Thyroid gland (tissue), 4 donors: ENCODE measurements around the gene CISH. TPM values are rescaled to one million over a fixed set of nuclear protein-coding genes. Genes with fewer than 3 reads are reported as not detected.
A peak's percentile ranks its signal among the peaks of the same experiment; 100 is the strongest.

ENCODE experiments used
- DNase-seq, 2 donors: peaks; one replicate each; pipeline ENCODE4 v3.0.0-alpha.2; 2019
- H3K27ac ChIP-seq, 3 donors: fragments of 200-600 bp; sonication (generic); 1 replicate in 2 of 3; 2 replicates in 1 of 3; pipeline ENCODE4 v1.5.1; 2016 to 2019; ENCODE audit warnings: mild to moderate bottlenecking in 1 of 3, moderate library complexity in 1 of 3
- H3K27me3 ChIP-seq: fragments of 200-600 bp; sonication (generic); one replicate; pipeline ENCODE4 v1.5.1; 2019
- H3K36me3 ChIP-seq, 2 donors: fragments of 200-600 bp; sonication (generic); one replicate each; pipeline ENCODE4 v1.5.1; 2016 to 2019
- H3K4me1 ChIP-seq, 2 donors: fragments of 200-600 bp; sonication (generic); one replicate each; pipeline ENCODE4 v1.5.1; 2017 to 2019
- H3K4me3 ChIP-seq, 3 donors: fragments of 200-600 bp; sonication (generic); replicated peaks in 1 of 3; 1 replicate in 2 of 3; 2 replicates in 1 of 3; pipeline ENCODE4 v1.5.1; 2016; ENCODE audit warnings: mild to moderate bottlenecking in 1 of 3
- H3K9me3 ChIP-seq: fragments of 200-600 bp; sonication (generic); one replicate; pipeline ENCODE4 v1.5.1; 2017
- CTCF ChIP-seq, 6 experiments: fragments of 200-600 bp in 3 of 6; fragments of 450-650 bp in 3 of 6; sonication (generic) in 3 of 6; IDR thresholded peaks; one replicate each; pipeline ENCODE4 v1.5.1; 2016 to 2019; ENCODE audit warnings: antibody characterized with exemption in 6 of 6, mild to moderate bottlenecking in 2 of 6, inconsistent platforms in 1 of 6, moderate library complexity in 1 of 6
- POLR2A ChIP-seq, 2 donors: fragments of 450-650 bp; IDR thresholded peaks; one replicate each; pipeline ENCODE4 v1.6.1; 2017; ENCODE audit warnings: antibody characterized with exemption in 2 of 2, mild to moderate bottlenecking in 2 of 2, moderate library complexity in 1 of 2
- WGBS, 2 donors: methylation state at CpG; one replicate each; pipeline ENCODE4 v1.1.5; 2017; 5-methylcytosine and 5-hydroxymethylcytosine counted together
- intact Hi-C: fragments of 100-400 bp; cut with DNase I; formaldehyde crosslinking; loops from one replicate; pipeline ENCODE4 v1.15.1; 2023
- total RNA-seq, 4 donors: library from RNA; depleted of rRNA; stranded (reverse); fragments of >200 nt; gene quantifications; one replicate each; pipeline ENCODE4 v1.2.3, GENCODE V29; 2016

Gene CISH
- total RNA-seq, 4 donors from 2014 or later = 31.0 to 78.1 (median 48.0) TPM

- intact Hi-C loops = no loop called here
- no peak for DNase-seq
- no peak overlapping the region for H3K4me3 ChIP-seq
- WGBS, 2 donors = 85 to 97% methylated on average over 4 to 5 of the region's 6 CpGs
- no peaks in the 10 kb centered on the region for H3K9me3 ChIP-seq
- no peaks in the 10 kb centered on the region for H3K27me3 ChIP-seq
- peaks cover 58 to 82% of the 10 kb centered on the region in 2 donors for H3K4me1 ChIP-seq
- peak overlapping the region; percentile 92 to 98 (median 96) for H3K27ac ChIP-seq
- H3K36me3 ChIP-seq = no peaks in the 10 kb centered on the region
- TF ChIP-seq POLR2A (IDR thresholded peaks at IDR 0.05) (no peak), CTCF (IDR thresholded peaks at IDR 0.05) (no peak)
Observed at GRCh38 chr3:50585919-50586762, 25.4 kb downstream of the CISH start.

GRCh38 chr3:50584391-50584790 lies 27.2 kb downstream of the CISH start:
- Histone ChIP-seq H3K27me3 (no peaks in the 10 kb centered on the region), H3K4me1 (peaks cover 54 to 76% of the 10 kb centered on the region in 2 donors), H3K9me3 (no peaks in the 10 kb centered on the region), H3K4me3 (no peak overlapping the region), H3K27ac (peak overlapping the region; percentile 92 to 98 (median 96)), H3K36me3 (no peaks in the 10 kb centered on the region)
- no peak for TF ChIP-seq CTCF (IDR thresholded peaks at IDR 0.05)
- no peak for TF ChIP-seq POLR2A (IDR thresholded peaks at IDR 0.05)
- no peak for DNase-seq
- 59 to 70% methylated on average over 2 of the region's 2 CpGs for WGBS, 2 donors
- intact Hi-C loops = no loop called here

GRCh38 chr3:50583897-50584296 lies 27.7 kb downstream of the CISH start:
- intact Hi-C loops = no loop called here
- peak in 1 of 6 experiments; percentile 2 for TF ChIP-seq CTCF (IDR thresholded peaks at IDR 0.05)
- peak in 1 of 2 donors; percentile 87 for TF ChIP-seq POLR2A (IDR thresholded peaks at IDR 0.05)
- peak; percentile 99 for DNase-seq
- Histone ChIP-seq H3K9me3 (no peaks in the 10 kb centered on the region), H3K4me3 (no peak overlapping the region), H3K27ac (peak overlapping the region; percentile 92 to 98 (median 96)), H3K27me3 (no peaks in the 10 kb centered on the region), H3K36me3 (no peaks in the 10 kb centered on the region), H3K4me1 (peaks cover 54 to 74% of the 10 kb centered on the region in 2 donors)
- WGBS, 2 donors = 23 to 45% methylated on average over 2 to 6 of the region's 6 CpGs

- intact Hi-C loops = no loop called here
- Histone ChIP-seq H3K4me3 (no peak overlapping the region), H3K9me3 (no peaks in the 10 kb centered on the region), H3K4me1 (peaks cover 54 to 59% of the 10 kb centered on the region in 2 donors), H3K27me3 (no peaks in the 10 kb centered on the region), H3K27ac (peak overlapping the region; percentile 92 to 98 (median 96)), H3K36me3 (peaks cover 0 to 4% of the 10 kb centered on the region in 2 donors)
- 66 to 67% methylated on average over 8 of the region's 9 CpGs for WGBS, 2 donors
- TF ChIP-seq POLR2A (IDR thresholded peaks at IDR 0.05) (peak in 1 of 2 donors; percentile 8), CTCF (IDR thresholded peaks at IDR 0.05) (no peak)
- DNase-seq = peak; percentile 33 to 37
Observed at GRCh38 chr3:50582083-50582482, 29.5 kb downstream of the CISH start.

- DNase-seq = peak in 1 of 2 donors; percentile 30
- Histone ChIP-seq H3K27me3 (no peaks in the 10 kb centered on the region), H3K36me3 (peaks cover 0 to 4% of the 10 kb centered on the region in 2 donors), H3K4me3 (no peak overlapping the region), H3K4me1 (peaks cover 54% of the 10 kb centered on the region in 2 donors), H3K9me3 (no peaks in the 10 kb centered on the region), H3K27ac (peak overlapping the region; percentile 92 to 98 (median 96))
- TF ChIP-seq CTCF (IDR thresholded peaks at IDR 0.05) (no peak), POLR2A (IDR thresholded peaks at IDR 0.05) (no peak)
- intact Hi-C loops = no loop called here
- 83 to 89% methylated on average over 2 of the region's 2 CpGs for WGBS, 2 donors
Observed at GRCh38 chr3:50581459-50581842, 30.1 kb downstream of the CISH start.
